ENCODE measurements around the gene C2orf72. TPM values are rescaled to one million over a fixed set of nuclear protein-coding genes. Genes with fewer than 3 reads are reported as not detected.

Gene C2orf72
- polyA plus RNA-seq, 6 donors from 2014 or later, result not detected

DNA sequence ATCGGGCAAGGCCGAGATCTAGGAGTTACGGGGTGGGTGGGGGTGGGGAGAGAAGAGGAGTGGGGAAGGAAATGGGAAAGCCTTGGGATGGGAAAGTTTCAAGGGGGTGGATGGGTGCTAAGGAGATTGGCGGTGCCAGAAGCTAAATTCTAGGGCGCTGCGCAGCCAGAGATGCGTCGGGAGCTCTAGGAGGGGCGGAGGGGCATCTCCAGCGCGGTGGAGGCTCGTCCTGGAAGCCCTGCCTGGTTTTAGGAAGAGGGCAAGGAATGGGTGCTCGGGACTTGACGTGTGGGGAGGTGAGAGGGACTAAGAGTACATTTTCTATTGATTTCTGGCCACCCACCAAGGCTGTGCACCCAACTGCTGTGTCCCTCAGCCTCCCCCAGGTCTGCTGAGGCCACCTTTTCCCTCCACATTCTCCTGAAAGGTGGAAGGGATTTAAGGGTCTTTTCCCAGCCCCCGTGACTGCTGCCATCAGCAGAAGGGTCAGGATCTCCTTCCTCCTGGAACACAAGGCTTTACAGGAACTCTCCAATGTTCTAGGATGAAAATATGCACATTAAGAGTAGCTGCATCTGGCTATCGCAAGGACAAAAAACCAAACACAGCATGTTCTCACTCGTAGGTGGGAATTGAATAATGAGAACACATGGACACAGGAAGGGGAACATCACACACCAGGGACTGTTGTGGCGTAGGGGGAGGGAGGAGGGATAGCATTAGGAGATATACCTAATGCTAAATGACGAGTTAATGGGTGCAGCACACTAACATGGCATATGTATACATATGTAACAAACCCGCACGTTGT is 1.4 kb downstream of the C2orf72 start:
- Mint-ChIP-seq H3K36me3 (no peaks in the 10 kb centered on the region), H3K4me3 (peak overlapping the region; percentile 46 to 85 (median 70)), H3K4me1 (peaks cover 10 to 28% (median 21%) of the 10 kb centered on the region in 3 donors), H3K9me3 (no peaks in the 10 kb centered on the region), H3K27ac (no peak overlapping the region), H3K27me3 (peaks cover 54 to 60% (median 56%) of the 10 kb centered on the region in 3 donors)
- no peak for ATAC-seq (ENCODE audit: low read depth in 2 of 2)
- no peak for DNase-seq

GRCh38 chr2:231039294-231039664 is 2.0 kb downstream of the C2orf72 start:
- ATAC-seq (ENCODE audit: low read depth in 2 of 2), result no peak
- H3K9me3 Mint-ChIP-seq, result no peaks in the 10 kb centered on the region
- peaks cover 10 to 24% (median 16%) of the 10 kb centered on the region in 3 donors for H3K4me1 Mint-ChIP-seq
- no peak overlapping the region for H3K27ac Mint-ChIP-seq
- no peak for DNase-seq
- peak overlapping the region in 3 of 8 donors; percentile 24 to 71 (median 64) for H3K4me3 Mint-ChIP-seq
- peaks cover 54 to 60% (median 56%) of the 10 kb centered on the region in 3 donors for H3K27me3 Mint-ChIP-seq
- H3K36me3 Mint-ChIP-seq, result no peaks in the 10 kb centered on the region

GRCh38 chr2:231039821-231040364 is 2.6 kb downstream of the C2orf72 start:
- H3K4me1 Mint-ChIP-seq, result peaks cover 4 to 18% (median 10%) of the 10 kb centered on the region in 3 donors
- H3K27me3 Mint-ChIP-seq, result peaks cover 50 to 60% (median 56%) of the 10 kb centered on the region in 3 donors
- ATAC-seq (ENCODE audit: low read depth in 2 of 2), result no peak
- no peak overlapping the region for H3K27ac Mint-ChIP-seq
- H3K9me3 Mint-ChIP-seq, result no peaks in the 10 kb centered on the region
- no peaks in the 10 kb centered on the region for H3K36me3 Mint-ChIP-seq
- peak overlapping the region in 2 of 8 donors; percentile 24 to 67 for H3K4me3 Mint-ChIP-seq
- DNase-seq, result no peak

DNA sequence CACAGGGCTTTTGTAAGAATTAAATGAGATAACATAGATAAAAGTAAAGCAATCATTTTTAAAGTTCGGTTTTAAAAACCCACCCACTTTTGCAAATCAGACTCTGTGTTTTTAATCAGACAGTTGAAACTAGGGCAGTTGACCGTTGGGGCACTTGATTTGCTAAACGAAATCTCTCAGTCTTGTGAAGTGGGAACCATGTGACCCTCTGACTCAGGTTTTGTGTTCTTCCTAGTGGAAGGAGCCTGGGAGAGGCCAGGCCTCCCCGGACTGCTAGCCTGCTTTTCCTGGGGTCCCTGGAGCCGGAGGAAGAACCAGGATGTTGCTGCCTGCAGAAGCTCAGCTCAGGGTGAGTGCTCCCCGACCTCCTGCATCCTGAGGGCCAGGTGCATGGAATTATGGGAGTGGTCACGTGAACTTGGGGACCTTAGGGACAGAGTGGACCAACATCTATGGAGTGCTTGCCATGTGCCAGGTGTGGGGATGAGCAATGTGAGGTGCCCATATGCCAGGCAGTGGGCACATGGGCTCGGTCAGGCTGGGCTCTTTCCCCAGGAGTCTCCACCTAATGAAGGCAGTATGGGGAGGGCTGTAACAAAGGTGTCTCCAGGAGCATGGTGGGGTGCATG is 3.9 kb downstream of the C2orf72 start:
- H3K27me3 Mint-ChIP-seq, result peaks cover 52 to 65% (median 60%) of the 10 kb centered on the region in 3 donors
- no peaks in the 10 kb centered on the region for H3K9me3 Mint-ChIP-seq
- H3K27ac Mint-ChIP-seq, result no peak overlapping the region
- H3K4me1 Mint-ChIP-seq, result peaks cover 4 to 14% (median 5%) of the 10 kb centered on the region in 3 donors
- ATAC-seq (ENCODE audit: low read depth in 2 of 2) (no peak), DNase-seq (no peak)
- no peaks in the 10 kb centered on the region for H3K36me3 Mint-ChIP-seq
- peak overlapping the region in 1 of 8 donors; percentile 32 for H3K4me3 Mint-ChIP-seq

GRCh38 chr2:231043796-231044195 is 6.5 kb downstream of the C2orf72 start:
- ATAC-seq (ENCODE audit: low read depth in 2 of 2), result no peak

GRCh38 chr2:231046916-231047273 is 9.6 kb downstream of the C2orf72 start:
- DNase-seq, result no peak
- Mint-ChIP-seq H3K4me1 (peaks cover 0 to under 1% (median 0%) of the 10 kb centered on the region in 3 donors), H3K27me3 (peaks cover 11 to 42% (median 35%) of the 10 kb centered on the region in 3 donors), H3K4me3 (no peak overlapping the region), H3K36me3 (no peaks in the 10 kb centered on the region), H3K9me3 (no peaks in the 10 kb centered on the region), H3K27ac (no peak overlapping the region)
- no peak for ATAC-seq (ENCODE audit: low read depth in 2 of 2)

More at GRCh38 chr2:231043796-231044195, 6.5 kb downstream of the C2orf72 start:
- Mint-ChIP-seq H3K27ac (no peak overlapping the region), H3K4me1 (peaks cover 0 to under 1% (median 0%) of the 10 kb centered on the region in 3 donors), H3K4me3 (no peak overlapping the region), H3K9me3 (no peaks in the 10 kb centered on the region), H3K36me3 (no peaks in the 10 kb centered on the region), H3K27me3 (peaks cover 42 to 68% (median 56%) of the 10 kb centered on the region in 3 donors)
- DNase-seq, result no peak

GRCh38 chr2:231047274-231047922 is 10.1 kb downstream of the C2orf72 start:
- no peaks in the 10 kb centered on the region for H3K9me3 Mint-ChIP-seq
- no peak for ATAC-seq (ENCODE audit: low read depth in 2 of 2)
- peaks cover 6 to 37% (median 31%) of the 10 kb centered on the region in 3 donors for H3K27me3 Mint-ChIP-seq
- H3K36me3 Mint-ChIP-seq, result no peaks in the 10 kb centered on the region
- DNase-seq, result no peak
- peak overlapping the region in 1 of 8 donors; percentile 23 for H3K4me3 Mint-ChIP-seq
- H3K4me1 Mint-ChIP-seq, result peaks cover 1 to 5% (median 3%) of the 10 kb centered on the region in 3 donors
- H3K27ac Mint-ChIP-seq, result no peak overlapping the region

- Mint-ChIP-seq H3K4me3 (peak overlapping the region in 1 of 8 donors; percentile 5), H3K36me3 (no peaks in the 10 kb centered on the region)
Measured at GRCh38 chr2:231047923-231048915, 10.9 kb downstream of the C2orf72 start.

GRCh38 chr2:231049286-231050017 is 12.1 kb downstream of the C2orf72 start:
- H3K27ac Mint-ChIP-seq, result no peak overlapping the region

More at GRCh38 chr2:231047923-231048915, 10.9 kb downstream of the C2orf72 start:
- H3K9me3 Mint-ChIP-seq, result no peaks in the 10 kb centered on the region
- ATAC-seq (ENCODE audit: low read depth in 2 of 2) (no peak), DNase-seq (no peak)
- peaks cover 8 to 42% (median 27%) of the 10 kb centered on the region in 3 donors for H3K27me3 Mint-ChIP-seq
- H3K27ac Mint-ChIP-seq, result no peak overlapping the region
- peaks cover 7 to 12% (median 11%) of the 10 kb centered on the region in 3 donors for H3K4me1 Mint-ChIP-seq

GRCh38 chr2:231050018-231050901 is 12.9 kb downstream of the C2orf72 start:
- no peak overlapping the region for H3K27ac Mint-ChIP-seq
- H3K4me3 Mint-ChIP-seq, result no peak overlapping the region
- H3K4me1 Mint-ChIP-seq, result peaks cover 15 to 19% (median 15%) of the 10 kb centered on the region in 3 donors
- H3K36me3 Mint-ChIP-seq, result peaks cover 0 to 4% of the 10 kb centered on the region in 2 donors
- no peaks in the 10 kb centered on the region for H3K9me3 Mint-ChIP-seq
- no peak for ATAC-seq (ENCODE audit: low read depth in 2 of 2)
- DNase-seq, result no peak
- peaks cover 21 to 53% (median 32%) of the 10 kb centered on the region in 3 donors for H3K27me3 Mint-ChIP-seq

More at GRCh38 chr2:231049286-231050017, 12.1 kb downstream of the C2orf72 start:
- H3K4me1 Mint-ChIP-seq, result peaks cover 15 to 19% (median 15%) of the 10 kb centered on the region in 3 donors
- ATAC-seq (ENCODE audit: low read depth in 2 of 2) (no peak), DNase-seq (no peak)
- H3K27me3 Mint-ChIP-seq, result peaks cover 20 to 53% (median 31%) of the 10 kb centered on the region in 3 donors
- no peak overlapping the region for H3K4me3 Mint-ChIP-seq
- H3K36me3 Mint-ChIP-seq, result peaks cover 0 to 4% of the 10 kb centered on the region in 2 donors
- H3K9me3 Mint-ChIP-seq, result no peaks in the 10 kb centered on the region

DNA sequence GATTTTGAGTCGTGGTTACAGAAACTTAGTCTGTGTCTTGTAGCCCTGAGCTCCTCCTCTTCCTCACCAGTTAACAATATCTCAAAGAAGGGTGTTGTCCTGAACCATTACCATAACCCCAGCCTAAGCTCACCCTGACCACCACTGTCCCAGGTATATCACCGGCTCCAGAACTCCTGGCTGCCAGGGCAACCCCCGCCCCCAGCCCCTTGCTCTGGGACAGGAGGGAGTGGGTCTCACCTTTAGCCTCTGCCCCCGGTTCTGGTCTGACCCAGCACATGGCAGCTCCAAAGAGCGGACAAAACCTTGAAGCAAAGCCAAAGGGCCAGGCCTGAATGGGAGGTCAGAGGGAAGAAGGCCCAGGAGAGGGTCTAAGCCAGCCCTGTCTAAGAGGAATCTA is 13.8 kb downstream of the C2orf72 start:
- Mint-ChIP-seq H3K4me1 (peaks cover 15 to 19% (median 17%) of the 10 kb centered on the region in 3 donors), H3K27ac (no peak overlapping the region), H3K36me3 (peaks cover 0 to 4% of the 10 kb centered on the region in 2 donors), H3K27me3 (peaks cover 21 to 46% (median 25%) of the 10 kb centered on the region in 3 donors), H3K9me3 (no peaks in the 10 kb centered on the region), H3K4me3 (peak overlapping the region in 2 of 8 donors; percentile 29 to 69)
- DNase-seq, result no peak
- no peak for ATAC-seq (ENCODE audit: low read depth in 2 of 2)
